Myocyte (in vitro differentiated cells): ENCODE data around the gene KLHDC7B. TPM values are rescaled to one million over a fixed set of nuclear protein-coding genes. Genes with fewer than 3 reads are reported as not detected.

ENCODE experiments used
- DNase-seq: peaks from one replicate; pipeline ENCODE4 v3.0.0-alpha.2; 2012; ENCODE audit warnings: low read depth
- polyA plus RNA-seq: library from polyadenylated mRNA; unstranded; fragments of >200 nt; gene quantifications from one replicate; pipeline ENCODE4 v1.2.1, GENCODE V29; 2012; ENCODE audit warnings: missing spikeins
- total RNA-seq: library from RNA; depleted of rRNA; stranded (reverse); fragments of >200 nt; gene quantifications from 2 replicates; pipeline ENCODE4 v1.2.3, GENCODE V29; 2014

Gene KLHDC7B
- total RNA-seq, result not detected in 2 replicates
- polyA plus RNA-seq, result 0.21 TPM

GRCh38 chr22:50545522-50546325 lies at the start of gene KLHDC7B:
TSS of gene KLHDC7B (plus strand) at chr22:50545899. CDS start at chr22:50546244, 345 bp downstream.
- DNase-seq, result no peak

- DNase-seq, result no peak
Observed at GRCh38 chr22:50497093-50497492, 48.6 kb upstream of the KLHDC7B start.

DNA sequence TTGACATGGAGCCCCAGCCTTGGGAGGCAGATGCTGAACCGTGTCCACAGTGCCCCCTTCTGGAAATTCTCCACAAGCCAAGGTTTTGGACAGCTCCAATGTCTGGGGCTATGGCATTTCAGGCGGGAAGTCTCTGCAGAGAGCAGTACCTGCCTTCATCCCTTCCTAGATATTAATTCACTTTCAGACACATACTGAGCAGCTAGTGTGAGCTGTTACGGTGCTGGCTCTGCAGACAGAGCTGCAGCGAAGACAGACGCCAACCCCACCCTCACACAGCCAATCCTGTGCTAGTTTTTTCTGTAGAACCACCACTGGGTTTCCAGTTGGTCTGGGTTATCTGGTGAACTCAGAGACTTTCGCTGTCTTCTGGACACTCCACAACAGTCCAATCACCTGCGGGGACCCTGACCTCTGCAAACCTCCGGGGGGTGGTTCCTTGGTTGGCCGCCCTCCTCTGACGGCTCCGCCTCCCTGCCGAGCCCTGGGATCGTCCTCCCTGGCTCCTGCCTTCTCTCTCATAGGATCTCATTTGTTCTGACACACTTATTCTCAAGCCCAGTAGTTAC lies 47.3 kb upstream of the KLHDC7B start:
- peak; percentile 66 for DNase-seq

DNA sequence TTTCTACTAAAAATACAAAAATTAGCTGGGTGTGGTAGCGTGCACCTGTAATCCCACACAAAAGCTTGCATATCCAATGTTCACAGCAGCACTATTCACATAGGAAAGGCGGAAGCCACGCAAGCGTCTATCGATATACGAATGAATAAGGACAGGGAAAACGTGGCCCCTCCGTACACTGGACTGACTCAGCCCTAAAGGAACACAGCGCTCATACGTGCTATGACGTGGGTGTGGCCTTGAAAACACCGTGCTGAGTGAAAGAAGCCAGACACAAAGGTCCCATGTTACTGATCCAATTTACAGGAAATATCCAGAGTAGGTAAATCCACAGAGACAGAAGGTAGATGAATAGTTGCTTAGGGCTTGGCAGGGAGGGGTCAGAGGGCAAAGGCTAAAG lies 45.2 kb upstream of the KLHDC7B start:
- no peak for DNase-seq

- DNase-seq, result no peak
Observed at GRCh38 chr22:50502096-50502495, 43.6 kb upstream of the KLHDC7B start.

GRCh38 chr22:50502628-50503474 lies 42.8 kb upstream of the KLHDC7B start:
- DNase-seq, result no peak

GRCh38 chr22:50503475-50504145 lies 42.1 kb upstream of the KLHDC7B start:
- no peak for DNase-seq

DNA sequence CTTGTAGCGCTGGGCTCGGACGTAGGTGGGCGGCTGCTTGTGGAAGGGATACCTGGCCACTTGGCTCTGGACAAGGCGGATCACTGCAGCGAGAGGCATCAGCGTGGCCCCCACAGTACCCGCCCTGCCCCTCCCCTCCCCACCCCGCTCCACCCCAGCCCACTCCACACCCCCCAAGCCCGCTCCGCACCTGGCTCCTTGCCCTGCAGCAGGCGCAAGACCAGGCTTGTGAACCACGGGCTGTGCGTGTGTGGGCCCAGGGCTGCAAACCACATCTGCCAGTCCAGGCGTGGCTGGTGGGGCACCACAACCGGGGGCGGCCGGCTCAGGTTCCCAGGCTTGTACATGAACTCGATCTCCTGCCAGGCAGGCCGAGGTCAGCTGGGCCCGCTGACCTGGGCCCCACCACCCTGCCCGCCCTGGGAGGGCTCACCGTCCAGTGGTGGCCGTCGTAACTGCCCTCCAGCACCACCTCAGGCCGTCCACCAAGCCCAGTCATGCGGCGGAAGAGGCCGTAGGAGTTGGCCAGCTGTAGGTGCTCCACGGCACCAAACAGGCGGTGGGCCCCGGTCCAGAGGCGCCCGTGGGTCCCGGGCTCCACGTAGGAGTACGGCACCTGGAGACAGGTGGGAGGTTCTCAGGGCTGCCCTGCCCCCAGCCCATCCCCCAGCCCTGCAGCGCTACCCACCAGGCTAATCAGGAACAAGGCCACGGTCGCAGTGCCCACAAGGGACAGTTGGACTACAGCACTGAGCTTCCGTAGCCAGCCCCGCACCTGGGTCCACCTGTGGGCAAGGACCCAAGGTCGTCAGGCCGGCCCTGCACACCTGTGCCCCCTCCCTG lies 41.1 kb upstream of the KLHDC7B start:
- DNase-seq, result no peak

DNA sequence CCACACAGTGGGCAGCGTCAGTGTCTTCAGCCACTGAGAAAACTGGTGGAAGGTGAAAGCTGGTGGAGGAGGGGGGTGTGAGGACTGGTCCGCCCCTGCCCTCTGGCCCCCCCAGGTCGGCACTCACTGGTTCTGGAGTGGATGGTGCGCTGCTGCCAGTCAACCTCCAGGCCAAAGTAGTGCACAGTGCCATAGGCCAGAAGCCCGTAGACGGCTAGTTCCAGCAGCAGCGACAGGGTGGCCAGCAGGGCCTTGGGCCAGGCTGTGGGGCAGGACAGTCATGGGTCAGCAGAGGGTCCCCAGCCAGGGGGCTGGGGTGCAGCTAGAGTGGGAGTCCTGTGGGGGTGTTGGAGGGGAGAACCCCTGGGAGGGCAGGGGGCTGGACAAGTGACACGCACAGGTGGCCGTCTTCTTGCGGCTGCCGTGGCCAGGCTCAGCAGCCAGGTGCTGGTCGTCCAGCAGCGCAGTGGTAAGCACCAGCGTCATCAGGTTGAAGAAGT lies 40.4 kb upstream of the KLHDC7B start:
- no peak for DNase-seq

DNA sequence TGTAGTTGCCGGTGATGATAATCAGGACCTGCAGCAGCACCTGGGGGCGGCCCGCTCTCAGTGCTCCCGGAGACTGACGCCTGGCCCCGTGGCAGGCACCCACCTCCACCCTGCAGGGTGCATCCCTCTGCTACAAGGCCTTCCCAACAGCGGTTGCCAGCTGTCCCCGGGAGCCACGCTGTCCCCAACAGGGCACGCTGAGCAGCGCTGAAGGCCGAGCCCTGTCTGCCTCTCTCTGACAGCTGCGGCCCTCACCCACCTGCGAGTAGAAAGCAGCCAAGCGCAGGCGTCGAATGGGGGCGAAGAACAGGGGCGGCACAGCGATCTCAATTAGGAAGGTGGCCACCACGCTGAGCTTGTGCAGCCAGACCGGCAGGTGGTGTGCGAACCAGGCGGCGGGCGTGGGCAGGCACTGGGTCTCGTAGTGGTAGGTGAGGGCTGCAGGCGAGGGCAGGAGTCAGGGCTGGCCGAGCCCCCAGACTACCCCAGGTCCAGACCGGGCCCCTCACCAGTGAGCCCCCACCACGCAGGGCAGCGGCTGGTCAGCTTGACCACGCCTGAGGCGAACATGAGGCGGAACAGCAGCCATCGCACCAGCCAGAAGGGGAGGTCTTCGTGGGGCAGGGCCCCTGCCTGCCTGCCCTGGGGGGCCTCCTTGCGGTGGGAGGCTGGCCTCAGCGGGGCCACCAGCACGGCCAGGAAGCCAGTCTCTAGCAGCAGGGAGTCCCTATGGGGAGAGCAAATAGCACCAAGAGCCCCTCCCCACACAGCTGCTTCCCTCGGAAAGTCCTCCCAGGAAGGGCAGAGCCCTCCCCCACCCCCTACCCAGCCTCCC lies 39.7 kb upstream of the KLHDC7B start:
- no peak for DNase-seq

DNA sequence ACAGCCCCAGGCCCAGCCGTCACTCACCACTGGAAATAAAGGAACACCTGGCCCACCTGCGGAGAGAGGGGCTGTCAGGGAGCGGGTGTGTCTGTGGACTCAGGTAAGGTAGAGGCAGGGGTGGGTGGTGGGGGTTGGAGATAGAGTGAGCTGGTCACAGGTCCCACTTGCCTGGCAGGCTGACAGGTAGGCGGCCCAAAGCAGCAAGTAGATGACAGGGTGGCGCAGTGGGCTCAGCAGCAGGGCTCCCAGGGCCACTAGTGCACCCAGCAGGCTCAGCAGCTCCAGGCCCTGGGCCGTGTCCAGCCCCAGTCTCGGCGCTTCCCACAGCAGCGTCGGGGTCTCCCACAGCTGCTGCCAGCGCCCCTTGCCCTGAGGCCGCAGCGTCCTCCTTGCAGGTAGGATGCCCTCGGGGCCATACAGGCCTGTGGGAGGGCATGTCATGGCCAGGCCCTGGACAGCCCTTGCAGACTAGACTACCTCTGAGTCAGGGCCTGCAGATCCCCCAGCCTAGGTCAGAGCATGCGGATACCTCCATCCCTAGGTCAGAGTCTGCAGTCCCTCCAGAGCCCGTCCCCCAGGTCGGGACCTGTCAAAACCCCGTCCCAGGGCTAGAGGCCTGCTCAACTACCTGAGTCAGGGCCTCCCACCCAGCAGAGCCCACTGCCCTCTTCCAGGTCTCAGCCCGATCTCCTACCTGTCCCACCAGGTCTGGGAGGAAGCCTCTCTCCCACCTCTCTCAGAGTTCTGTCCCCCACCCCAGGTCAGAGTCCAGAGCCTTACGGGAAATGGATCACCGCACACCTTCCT lies 38.9 kb upstream of the KLHDC7B start:
- no peak for DNase-seq

DNA sequence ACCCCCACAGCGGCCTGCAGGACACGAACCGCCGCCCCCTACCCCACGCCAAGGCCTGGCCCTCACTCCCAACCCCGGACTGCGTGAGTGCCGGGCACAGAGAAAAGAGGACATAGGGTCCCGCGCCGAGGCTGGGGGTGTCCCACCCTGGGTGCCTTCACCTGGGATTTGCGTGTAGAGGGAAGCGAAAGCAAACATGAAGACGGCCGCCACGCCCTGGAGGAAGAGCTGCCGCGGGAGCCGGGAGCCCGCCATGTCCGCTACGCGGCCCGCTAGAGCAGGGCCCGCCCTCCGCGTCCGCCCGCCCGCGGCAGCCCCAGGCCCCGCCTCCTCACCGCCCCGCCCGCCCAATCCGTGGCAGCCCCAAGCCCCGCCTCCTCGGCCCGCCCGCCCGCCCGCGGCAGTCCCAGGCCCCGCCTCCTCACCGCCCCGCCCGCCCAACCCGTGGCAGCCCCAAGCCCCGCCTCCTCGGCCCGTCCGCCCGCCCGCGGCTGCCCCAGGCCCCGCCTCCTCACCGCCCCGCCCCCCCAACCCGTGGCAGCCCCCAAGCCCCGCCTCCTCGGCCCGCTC lies 38.2 kb upstream of the KLHDC7B start, which contains the start of gene LMF2:
Gene LMF2 (minus strand): TSS at position 282 of the 570 bp plus-strand sequence. CDS start 27 bp downstream, at position 255.
- no peak for DNase-seq

GRCh38 chr22:50507991-50508884 lies 37.5 kb upstream of the KLHDC7B start, which contains the start of gene NCAPH2:
TSS of gene NCAPH2 (plus strand) at chr22:50508224. CDS start at chr22:50508338, 114 bp downstream.
- peak; percentile 98 for DNase-seq

DNA sequence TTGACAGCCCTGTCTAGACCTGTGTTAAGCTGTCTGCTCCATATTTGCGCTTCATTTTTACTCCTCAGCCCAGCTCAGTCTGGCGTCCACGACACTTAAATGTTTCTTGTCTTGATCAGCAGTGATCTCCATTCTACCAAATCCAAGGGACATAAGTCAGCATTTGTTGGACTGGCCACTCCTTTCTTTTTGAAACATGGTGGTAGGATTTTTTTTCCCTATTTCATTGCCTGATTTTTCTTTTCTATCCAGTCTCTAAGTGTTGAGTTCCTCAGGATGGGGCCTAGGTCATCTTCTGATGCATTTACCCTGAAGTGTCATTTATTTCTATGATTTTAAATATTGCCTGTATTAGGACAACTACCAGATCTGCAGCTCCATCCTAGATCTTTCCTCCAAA lies 36.8 kb upstream of the KLHDC7B start:
- no peak for DNase-seq

DNA sequence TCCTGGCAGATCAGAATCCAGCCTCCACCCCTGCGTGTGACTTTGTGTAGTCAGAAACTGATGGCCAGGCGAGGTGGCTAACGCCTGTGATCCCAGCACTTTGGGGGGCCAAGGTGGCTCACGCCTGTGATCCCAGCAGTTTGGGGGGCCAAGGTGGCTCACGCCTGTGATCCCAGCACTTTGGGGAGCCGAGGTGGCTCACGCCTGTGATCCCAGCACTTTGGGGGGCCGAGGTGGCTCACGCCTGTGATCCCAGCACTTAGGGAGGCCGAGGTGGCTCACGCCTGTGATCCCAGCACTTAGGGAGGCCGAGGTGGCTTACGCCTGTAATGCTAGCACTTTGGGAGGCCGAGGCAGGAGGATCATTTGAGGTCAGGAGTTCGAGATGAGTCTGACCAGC lies 32.5 kb upstream of the KLHDC7B start:
- no peak for DNase-seq

- no peak for DNase-seq
Observed at GRCh38 chr22:50516068-50516467, 29.6 kb upstream of the KLHDC7B start.

GRCh38 chr22:50516891-50517290 lies 28.8 kb upstream of the KLHDC7B start:
- DNase-seq, result no peak
